C4-2B (cell line): Measurements from ENCODE around the gene MIS18BP1.

ENCODE experiments used
- CTCF ChIP-seq: fragments of 450-650 bp; conservative IDR thresholded peaks from 2 replicates; pipeline ENCODE4 v1.5.1; 2017; ENCODE audit warnings: mild to moderate bottlenecking
- ZFX ChIP-seq: fragments of 450-650 bp; IDR thresholded peaks from 2 replicates; pipeline ENCODE4 v1.6.1; 2017

GRCh38 chr14:45211295-45211694 is 41.7 kb downstream of the MIS18BP1 start:
- TF ChIP-seq CTCF (no peak), ZFX (no peak)
